HEK293 (cell line): Measurements from ENCODE around the gene KAT14.

Experiments used
- CTCF ChIA-PET: fragments of 350-600 bp; formaldehyde crosslinking; extraction: SDS; loops from one replicate; lab custom pipeline; 2021; ENCODE audit warnings: antibody characterized with exemption; lab: Yijun Ruan, JAX
- POLR2A ChIA-PET: fragments of 300-600 bp; formaldehyde crosslinking; extraction: SDS; loops from one replicate; lab custom pipeline; 2020; ENCODE audit warnings: antibody characterized with exemption, inconsistent platforms; lab: Yijun Ruan, JAX
- H3K27ac ChIP-seq: fragments of 200-500 bp; sonication (Bioruptor generic); 2 replicates; pipeline ENCODE4 v1.5.1; 2014; ENCODE audit warnings: low read depth, low read length, control low read depth, inconsistent platforms; ENCODE audit errors: extremely low read depth
- H3K36me3 ChIP-seq, 2 experiments: fragments of 200-500 bp in 1 of 2; sonication (Bioruptor generic) in 1 of 2; 1 replicate in 1 of 2; 2 replicates in 1 of 2; pipeline ENCODE4 v1.5.1; 2014 to 2017; ENCODE audit warnings: inconsistent platforms in 2 of 2, low read length in 2 of 2; ENCODE audit not compliant: control insufficient read depth in 2 of 2, insufficient read depth in 1 of 2
- H3K4me1 ChIP-seq: fragments of 200-500 bp; sonication (Bioruptor generic); 2 replicates; pipeline ENCODE4 v1.5.1; 2014; ENCODE audit warnings: mild to moderate bottlenecking, low read length, inconsistent platforms; ENCODE audit not compliant: control insufficient read depth, insufficient read depth
- H3K4me3 ChIP-seq: 2 replicates; pipeline ENCODE4 v1.5.1; 2011; ENCODE audit warnings: low read depth, mild to moderate bottlenecking, control low read depth, low read length, moderate library complexity
- H3K9me3 ChIP-seq: fragments of 200-500 bp; sonication (Bioruptor generic); 2 replicates; pipeline ENCODE4 v1.5.1; 2014; ENCODE audit warnings: low read depth, low read length, inconsistent platforms; ENCODE audit not compliant: control insufficient read depth, insufficient read depth
- KLF10 ChIP-seq: fragments of 450-650 bp; IDR thresholded peaks from 2 replicates; pipeline ENCODE4 v1.5.1; 2018; ENCODE audit warnings: missing biosample characterization, mild to moderate bottlenecking, missing genetic modification characterization
- TRIM28 ChIP-seq: IDR thresholded peaks from 2 replicates; pipeline ENCODE4 v1.6.1; 2011; ENCODE audit warnings: low read length, control low read depth, borderline replicate concordance
- TSHZ1 ChIP-seq: fragments of 450-650 bp; formaldehyde crosslinking; IDR thresholded peaks from 2 replicates; pipeline ENCODE4 v1.5.1; 2016; ENCODE audit warnings: missing biosample characterization, missing genetic modification characterization, borderline replicate concordance
- ZBTB20 ChIP-seq: fragments of 450-650 bp; formaldehyde crosslinking; IDR thresholded peaks from 2 replicates; pipeline ENCODE4 v1.5.1; 2016; ENCODE audit warnings: missing biosample characterization, missing genetic modification characterization
- ZBTB44 ChIP-seq: fragments of 450-650 bp; IDR thresholded peaks from 2 replicates; pipeline ENCODE4 v1.5.1; 2018; ENCODE audit warnings: missing biosample characterization, mild to moderate bottlenecking, missing genetic modification characterization
- ZFP37 ChIP-seq: fragments of 450-650 bp; formaldehyde crosslinking; IDR thresholded peaks from 2 replicates; pipeline ENCODE4 v1.5.1; 2016; ENCODE audit warnings: missing biosample characterization, missing genetic modification characterization
- ZNF114 ChIP-seq: fragments of 450-650 bp; formaldehyde crosslinking; IDR thresholded peaks from 2 replicates; pipeline ENCODE4 v1.5.0; 2017; ENCODE audit warnings: missing biosample characterization, missing genetic modification characterization
- ZNF121 ChIP-seq: fragments of 450-650 bp; formaldehyde crosslinking; IDR thresholded peaks from 2 replicates; pipeline ENCODE4 v1.5.1; 2016; ENCODE audit warnings: missing biosample characterization, missing genetic modification characterization
- ZNF133 ChIP-seq: fragments of 450-650 bp; formaldehyde crosslinking; IDR thresholded peaks from 2 replicates; pipeline ENCODE4 v1.5.1; 2016; ENCODE audit warnings: missing biosample characterization, missing genetic modification characterization
- ZNF140 ChIP-seq: fragments of 450-650 bp; formaldehyde crosslinking; IDR thresholded peaks from 2 replicates; pipeline ENCODE4 v1.5.1; 2016; ENCODE audit warnings: missing biosample characterization, missing genetic modification characterization
- ZNF214 ChIP-seq: fragments of 450-650 bp; formaldehyde crosslinking; IDR thresholded peaks from 2 replicates; pipeline ENCODE4 v1.5.1; 2017; ENCODE audit warnings: missing biosample characterization, mild to moderate bottlenecking, missing genetic modification characterization, borderline replicate concordance
- ZNF24 ChIP-seq: fragments of 450-650 bp; formaldehyde crosslinking; IDR thresholded peaks from 2 replicates; pipeline ENCODE4 v1.5.1; 2016; ENCODE audit warnings: missing biosample characterization, missing genetic modification characterization
- ZNF292 ChIP-seq: fragments of 450-650 bp; formaldehyde crosslinking; IDR thresholded peaks from 2 replicates; pipeline ENCODE4 v1.5.1; 2016; ENCODE audit warnings: low read depth, missing biosample characterization, missing genetic modification characterization, borderline replicate concordance
- ZNF335 ChIP-seq: fragments of 450-650 bp; formaldehyde crosslinking; conservative IDR thresholded peaks from 2 replicates; pipeline ENCODE4 v1.5.1; 2016; ENCODE audit warnings: missing biosample characterization, missing genetic modification characterization
- ZNF350 ChIP-seq: fragments of 450-650 bp; formaldehyde crosslinking; IDR thresholded peaks from 2 replicates; pipeline ENCODE4 v1.5.0; 2017; ENCODE audit warnings: missing biosample characterization, mild to moderate bottlenecking, missing genetic modification characterization
- ZNF362 ChIP-seq: fragments of 450-650 bp; formaldehyde crosslinking; IDR thresholded peaks from 2 replicates; pipeline ENCODE4 v1.5.1; 2016; ENCODE audit warnings: missing biosample characterization, missing genetic modification characterization
- ZNF391 ChIP-seq: fragments of 450-650 bp; formaldehyde crosslinking; IDR thresholded peaks from 2 replicates; pipeline ENCODE4 v1.5.1; 2016; ENCODE audit warnings: low read depth, missing biosample characterization, missing genetic modification characterization, borderline replicate concordance
- ZNF433 ChIP-seq: fragments of 450-650 bp; formaldehyde crosslinking; IDR thresholded peaks from 2 replicates; pipeline ENCODE4 v1.5.1; 2016; ENCODE audit warnings: missing biosample characterization, missing genetic modification characterization, low read depth
- ZNF529 ChIP-seq: fragments of 450-650 bp; formaldehyde crosslinking; IDR thresholded peaks from 2 replicates; pipeline ENCODE4 v1.5.1; 2017; ENCODE audit warnings: missing genetic modification characterization, missing biosample characterization; ENCODE audit not compliant: insufficient replicate concordance
- ZNF558 ChIP-seq: fragments of 450-650 bp; formaldehyde crosslinking; IDR thresholded peaks from 2 replicates; pipeline ENCODE4 v1.5.1; 2016; ENCODE audit warnings: missing biosample characterization, missing genetic modification characterization
- ZNF624 ChIP-seq: fragments of 450-650 bp; formaldehyde crosslinking; IDR thresholded peaks from 2 replicates; pipeline ENCODE4 v1.5.1; 2017; ENCODE audit warnings: missing biosample characterization, missing genetic modification characterization
- ZNF639 ChIP-seq: fragments of 450-650 bp; formaldehyde crosslinking; IDR thresholded peaks from 2 replicates; pipeline ENCODE4 v1.5.1; 2016; ENCODE audit warnings: missing biosample characterization, missing genetic modification characterization
- ZNF658 ChIP-seq: fragments of 450-650 bp; formaldehyde crosslinking; IDR thresholded peaks from 2 replicates; pipeline ENCODE4; 2016; ENCODE audit warnings: missing biosample characterization, missing genetic modification characterization

KAT14 gene

GRCh38 chr20:18156045-18156444 lies 18.4 kb downstream of the KAT14 start:
- TF ChIP-seq ZBTB44 (tag by site-specific recombination) (no peak), ZNF335 (tag by site-specific recombination) (no peak), TSHZ1 (tag by site-specific recombination) (no peak), ZNF362 (tag by site-specific recombination) (no peak), ZNF350 (tag by site-specific recombination) (no peak), ZNF433 (tag by site-specific recombination) (no peak), KLF10 (tag by site-specific recombination) (no peak), ZNF558 (no peak), ZNF529 (tag by site-specific recombination) (no peak), ZNF121 (tag by site-specific recombination) (no peak), ZNF24 (no peak), ZNF391 (tag by site-specific recombination) (no peak), TRIM28 (no peak), ZNF214 (tag by site-specific recombination) (no peak), ZNF292 (tag by site-specific recombination) (no peak)
- H3K36me3 ChIP-seq = peaks cover 19 to 49% of the 10 kb centered on the region in 2 experiments
- H3K4me3 ChIP-seq = no peak overlapping the region
- no peak overlapping the region for H3K27ac ChIP-seq
- H3K9me3 ChIP-seq = no peaks in the 10 kb centered on the region
- CTCF ChIA-PET = no interaction called here
- POLR2A ChIA-PET = no interaction called here
- no peaks in the 10 kb centered on the region for H3K4me1 ChIP-seq

- Histone ChIP-seq H3K9me3 (no peaks in the 10 kb centered on the region), H3K36me3 (peaks cover 24 to 41% of the 10 kb centered on the region in 2 experiments)
- peak; percentile 62 for TF ChIP-seq ZNF133 (tag by site-specific recombination)
- no peak for TF ChIP-seq ZNF140 (tag by site-specific recombination)
- TF ChIP-seq ZFP37 (tag by site-specific recombination) = no peak
- no peak for TF ChIP-seq ZBTB20 (tag by site-specific recombination)
- TF ChIP-seq ZNF114 = no peak
- TF ChIP-seq ZNF658 (tag by site-specific recombination) = no peak
- TF ChIP-seq ZNF624 = no peak
- no peak for TF ChIP-seq ZNF639 (tag by site-specific recombination)
- TF ChIP-seq, all 188 proteins: peak for 1
- H3K27ac ChIP-seq = no peak overlapping the region
- no peaks in the 10 kb centered on the region for H3K4me1 ChIP-seq
- ChIA-PET CTCF (no interaction called here), POLR2A (no interaction called here)
- H3K4me3 ChIP-seq = no peak overlapping the region
Measured at GRCh38 chr20:18164356-18164755, 26.7 kb downstream of the KAT14 start.
